GM18858 (cell line): ENCODE measurements around the gene ADRM1.
A peak's percentile ranks its signal among the peaks of the same experiment; 100 is the strongest.

Experiments
- ATAC-seq: cut with Tn5 transposase; IDR thresholded peaks from one replicate; pipeline ENCODE4 v1.9.1; 2021; ENCODE audit not compliant: unreplicated experiment

The ADRM1 gene

DNA sequence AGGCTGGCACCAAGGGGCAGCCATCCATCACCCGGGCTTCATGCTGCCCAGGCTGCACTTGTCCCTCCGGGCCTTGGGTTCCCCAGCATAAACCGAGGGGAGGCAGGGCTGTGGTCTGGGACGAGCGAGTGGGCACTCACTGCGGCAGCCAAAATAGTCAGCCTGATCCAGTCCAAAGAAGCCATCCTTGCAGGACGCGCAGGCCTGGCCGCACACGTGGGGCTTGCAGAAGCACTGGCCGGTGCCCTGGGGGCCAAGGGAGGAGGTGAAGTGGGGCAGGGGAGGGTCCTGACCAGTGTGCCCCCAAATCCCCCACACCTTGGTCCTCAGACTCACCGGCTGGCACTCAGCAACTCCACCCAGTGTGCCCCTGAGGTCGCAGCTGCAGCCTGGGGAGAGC lies 32.1 kb downstream of the ADRM1 start:
- ATAC-seq, result no peak

GRCh38 chr20:62335532-62335931 lies 32.7 kb downstream of the ADRM1 start:
- ATAC-seq, result no peak

DNA sequence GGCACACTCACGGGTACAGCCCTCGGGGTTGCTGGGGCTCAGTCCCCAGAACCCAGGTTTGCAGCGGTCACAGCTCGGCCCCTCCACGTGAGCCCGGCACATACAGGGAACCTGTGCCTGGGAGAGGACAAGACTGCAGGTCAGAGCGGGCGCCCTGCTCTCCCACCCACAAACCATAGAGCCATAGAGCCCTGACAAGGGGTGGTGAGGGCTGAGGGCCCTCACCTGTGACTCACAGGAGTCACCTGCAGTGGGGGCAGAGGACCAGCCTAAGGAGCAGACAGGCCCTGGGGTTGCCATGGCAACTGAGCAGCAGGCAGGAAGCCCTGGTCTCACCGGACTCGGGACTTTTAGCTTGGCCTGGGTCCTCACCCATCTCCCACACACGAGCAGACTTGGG lies 33.5 kb downstream of the ADRM1 start:
- no peak for ATAC-seq

DNA sequence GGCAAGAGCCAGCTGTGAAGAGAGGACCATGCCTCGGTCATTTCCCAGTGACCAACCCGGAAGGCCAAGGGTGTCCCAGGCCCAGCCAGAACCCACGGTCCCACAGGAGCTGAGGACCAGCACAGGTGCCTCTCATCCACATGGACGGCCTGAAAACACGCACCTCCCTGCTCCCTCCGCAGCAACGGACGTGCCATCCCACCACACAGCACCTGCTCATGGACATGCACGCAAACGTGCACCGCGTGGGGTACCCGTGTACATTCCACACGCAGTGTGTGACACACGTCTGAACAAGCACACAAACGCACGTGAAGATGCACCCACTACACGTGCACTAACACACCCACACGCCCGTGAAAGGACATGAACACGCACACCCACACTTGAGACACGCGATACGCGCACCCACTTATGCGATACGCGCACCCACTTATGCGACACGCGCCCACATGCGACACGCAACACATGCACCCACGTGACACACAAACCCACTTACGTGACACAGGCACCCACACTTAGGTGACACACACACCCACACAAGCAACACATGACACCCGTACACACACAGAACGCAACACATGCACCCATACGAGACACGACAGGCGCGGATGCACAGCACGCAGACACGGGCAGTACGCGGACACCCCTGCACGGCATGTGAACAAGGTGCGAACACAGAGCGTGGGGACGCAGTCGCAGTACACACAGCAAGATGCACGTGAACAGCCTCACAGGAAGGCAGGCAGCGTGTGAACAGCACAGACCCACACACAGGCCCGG lies 34.2 kb downstream of the ADRM1 start:
- ATAC-seq, result no peak

GRCh38 chr20:62337558-62338293 lies 34.9 kb downstream of the ADRM1 start:
- no peak for ATAC-seq

DNA sequence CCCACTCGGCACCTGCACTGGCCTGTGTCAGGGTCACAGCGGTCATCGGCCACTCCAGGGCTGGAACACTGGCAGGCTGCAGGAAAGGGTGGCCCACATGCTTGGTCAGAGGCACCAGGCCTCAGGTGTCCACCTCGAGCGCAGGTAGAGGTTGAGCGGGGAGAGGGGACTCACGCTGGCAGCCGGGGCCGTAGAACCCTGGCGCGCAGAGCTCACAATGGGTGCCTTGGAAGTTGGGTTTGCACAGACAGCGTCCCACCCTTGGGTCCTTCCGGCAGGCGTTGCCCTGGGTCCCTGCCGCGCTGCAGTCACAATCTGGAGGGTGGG lies 35.5 kb downstream of the ADRM1 start:
- ATAC-seq, result no peak

- peak; percentile 57 for ATAC-seq
Measured at GRCh38 chr20:62339647-62340062, 36.9 kb downstream of the ADRM1 start.

DNA sequence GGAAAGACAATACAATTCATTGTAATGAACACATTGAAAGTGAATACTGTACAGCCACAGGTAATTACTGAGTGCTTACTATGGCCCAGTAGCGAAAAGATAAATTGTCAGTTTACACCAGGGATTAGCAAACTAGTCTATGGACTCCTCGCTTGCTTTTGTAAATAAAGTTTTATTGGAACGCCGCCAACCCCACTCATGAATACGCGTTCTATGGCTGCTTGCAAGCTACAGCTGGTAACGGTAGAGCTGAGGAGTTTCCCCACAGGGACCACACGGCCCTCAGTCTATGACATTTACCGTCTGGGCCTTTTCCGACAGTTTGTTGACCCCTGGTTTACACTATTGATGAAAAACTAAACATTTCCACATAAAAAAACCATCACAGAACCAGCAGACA lies 40.1 kb downstream of the ADRM1 start:
- no peak for ATAC-seq

DNA sequence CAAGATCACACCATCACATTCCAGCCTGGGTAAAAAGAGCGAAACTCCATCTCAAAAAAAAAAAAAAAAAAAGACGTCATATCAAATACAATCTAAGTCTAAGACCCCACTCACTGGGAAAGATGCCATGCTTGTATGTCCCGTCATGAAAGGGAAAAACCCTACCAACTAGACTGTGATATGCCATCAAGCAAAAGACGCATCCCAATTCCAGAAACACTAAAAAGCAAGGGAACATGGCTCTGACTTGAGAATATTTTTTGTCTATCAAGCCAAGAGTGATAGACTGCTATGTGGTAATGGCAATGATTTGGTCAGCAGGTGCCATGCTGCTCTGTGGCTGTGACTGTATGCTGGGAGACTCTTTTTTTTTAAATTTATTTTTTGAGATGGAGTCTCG lies 41.3 kb downstream of the ADRM1 start:
- no peak for ATAC-seq

- ATAC-seq, result no peak
Measured at GRCh38 chr20:62344782-62345181, 42.0 kb downstream of the ADRM1 start.

DNA sequence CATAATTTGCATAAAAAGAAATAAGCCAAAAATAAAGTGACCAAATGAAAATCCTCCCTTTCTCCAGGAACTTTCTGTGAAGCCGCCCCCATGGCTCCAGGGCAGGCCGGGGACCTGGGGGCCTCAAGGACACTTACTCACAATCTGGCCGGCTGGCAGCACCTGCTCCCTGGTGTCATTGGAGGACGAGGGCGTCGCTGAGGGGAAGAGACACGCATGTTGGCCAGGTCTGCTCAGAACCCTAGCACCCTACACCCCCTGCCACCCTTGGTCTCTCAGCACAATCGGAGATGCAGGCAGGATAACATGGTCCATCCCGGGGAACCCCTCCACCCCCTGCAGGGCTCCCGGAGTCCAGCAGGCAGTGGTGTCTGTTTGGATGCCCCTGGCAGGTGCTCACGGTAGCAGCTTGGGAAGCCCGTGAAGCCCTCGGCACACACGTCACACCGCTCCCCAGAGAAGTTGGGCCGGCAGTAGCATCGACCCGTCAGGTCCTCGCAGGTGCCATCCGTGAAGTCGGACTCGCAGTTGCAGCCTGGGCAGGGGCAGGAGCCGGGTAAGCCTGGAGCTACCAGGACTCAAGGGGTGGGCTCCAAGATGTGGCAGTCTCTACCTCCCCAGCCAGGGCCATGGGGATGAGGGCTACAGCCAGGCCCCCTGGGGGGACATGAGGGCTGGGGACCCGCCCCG lies 43.0 kb downstream of the ADRM1 start:
- no peak for ATAC-seq

DNA sequence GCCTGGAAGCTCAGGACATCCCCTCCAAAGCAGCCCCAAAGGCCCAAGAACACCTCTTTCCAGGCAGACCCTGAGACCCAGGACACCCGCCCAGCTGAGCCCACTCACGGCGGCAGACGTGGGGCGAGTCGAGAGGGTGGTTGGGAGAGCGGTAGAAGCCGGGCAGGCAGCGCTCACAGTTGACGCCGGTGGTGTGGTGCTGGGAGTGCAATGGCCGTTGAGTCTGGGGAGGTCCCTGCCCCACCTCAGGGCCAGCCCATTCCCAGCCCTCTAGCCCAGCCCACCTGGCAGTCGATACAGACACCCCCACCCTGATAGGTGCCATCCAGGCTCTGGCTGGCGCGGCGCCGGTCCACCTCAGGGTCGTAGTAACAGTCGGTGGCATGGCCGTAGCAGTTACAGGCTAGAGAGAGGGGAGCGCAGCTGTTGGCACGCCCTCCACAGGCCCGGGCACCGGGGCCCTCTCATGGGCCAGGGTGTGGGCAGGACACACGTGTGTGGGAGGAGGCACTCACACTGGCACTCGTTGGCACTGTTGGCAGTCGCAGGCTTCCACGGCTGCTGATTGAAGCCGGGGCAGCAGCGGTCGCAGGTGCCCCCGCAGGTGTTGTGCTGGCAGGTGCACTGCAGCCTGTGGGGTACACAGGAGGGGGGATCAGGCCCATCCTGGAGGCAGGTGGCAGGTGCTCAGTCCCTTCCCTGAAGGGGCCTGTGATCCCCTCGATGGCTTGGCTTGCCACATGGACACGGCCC lies 43.8 kb downstream of the ADRM1 start:
- ATAC-seq, result no peak

- ATAC-seq, result no peak
Measured at GRCh38 chr20:62347151-62347404, 44.3 kb downstream of the ADRM1 start.

GRCh38 chr20:62347445-62347844 lies 44.6 kb downstream of the ADRM1 start:
- no peak for ATAC-seq

- no peak for ATAC-seq
Measured at GRCh38 chr20:62348604-62349003, 45.8 kb downstream of the ADRM1 start.

GRCh38 chr20:62349556-62350097 lies 46.8 kb downstream of the ADRM1 start:
- ATAC-seq, result no peak

DNA sequence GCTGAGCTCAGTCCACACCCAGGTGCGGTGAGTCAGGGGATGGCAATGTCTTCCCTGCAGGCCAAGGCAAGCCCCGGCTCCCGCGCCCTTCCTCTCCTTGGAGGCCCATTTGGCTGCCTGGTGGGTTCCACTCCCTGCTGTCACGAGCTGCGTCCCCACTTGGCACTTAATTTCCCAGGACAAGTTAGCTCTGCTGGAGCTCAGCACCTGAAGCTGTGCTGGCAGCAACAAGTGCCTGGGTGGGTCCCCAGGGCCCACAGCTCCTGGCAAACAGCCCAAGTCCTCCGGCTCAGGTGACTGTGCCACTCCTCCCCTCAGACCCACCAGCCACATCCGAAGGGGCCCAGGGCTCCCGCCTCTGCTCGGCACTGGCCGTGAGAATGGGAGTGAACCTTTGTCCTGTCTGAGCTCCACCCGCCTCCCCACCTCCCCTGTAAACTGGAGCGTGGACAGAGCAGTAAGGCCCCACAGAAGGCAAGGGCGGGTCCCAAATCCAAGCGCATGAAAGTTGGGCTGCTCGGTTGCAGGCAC lies 47.4 kb downstream of the ADRM1 start:
- no peak for ATAC-seq

DNA sequence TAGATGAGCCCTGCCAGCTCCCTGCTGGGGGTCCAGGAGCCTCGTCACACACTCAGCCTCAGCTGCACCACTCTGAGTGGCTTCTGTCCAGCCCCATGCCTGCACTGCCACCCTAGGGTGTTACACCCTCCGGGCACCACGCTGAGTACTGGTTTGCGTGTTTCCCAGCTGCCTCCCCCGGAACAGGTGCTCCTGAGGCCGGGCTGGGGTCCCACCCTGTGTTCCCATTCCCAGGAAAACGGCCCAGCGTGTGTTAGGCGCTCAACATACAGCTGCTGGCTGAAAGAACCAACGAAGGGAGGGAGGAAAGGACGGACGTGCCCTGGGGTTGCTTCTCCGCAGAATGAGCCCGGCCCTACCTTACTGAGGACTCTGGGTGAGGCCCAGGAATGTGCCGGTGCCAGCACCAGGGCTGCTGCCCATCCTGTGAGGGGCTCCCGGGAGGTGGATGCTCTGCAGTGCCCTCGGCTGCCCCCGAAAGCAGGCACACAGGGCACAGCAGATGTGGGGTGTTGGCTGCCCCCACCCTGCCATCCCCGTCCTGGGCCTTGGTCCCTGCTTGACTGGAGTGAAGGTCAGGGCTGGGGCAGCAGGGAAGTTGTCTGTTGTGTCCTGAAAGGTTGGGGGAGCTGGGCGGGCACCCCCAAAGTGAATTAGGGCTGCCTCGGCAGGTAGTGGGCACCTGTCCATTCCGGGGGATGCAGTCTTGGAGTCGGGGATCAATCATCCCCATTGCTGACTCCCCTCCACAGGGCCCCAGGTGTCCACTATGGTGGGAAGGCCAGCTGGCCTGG lies 48.0 kb downstream of the ADRM1 start:
- ATAC-seq, result no peak

DNA sequence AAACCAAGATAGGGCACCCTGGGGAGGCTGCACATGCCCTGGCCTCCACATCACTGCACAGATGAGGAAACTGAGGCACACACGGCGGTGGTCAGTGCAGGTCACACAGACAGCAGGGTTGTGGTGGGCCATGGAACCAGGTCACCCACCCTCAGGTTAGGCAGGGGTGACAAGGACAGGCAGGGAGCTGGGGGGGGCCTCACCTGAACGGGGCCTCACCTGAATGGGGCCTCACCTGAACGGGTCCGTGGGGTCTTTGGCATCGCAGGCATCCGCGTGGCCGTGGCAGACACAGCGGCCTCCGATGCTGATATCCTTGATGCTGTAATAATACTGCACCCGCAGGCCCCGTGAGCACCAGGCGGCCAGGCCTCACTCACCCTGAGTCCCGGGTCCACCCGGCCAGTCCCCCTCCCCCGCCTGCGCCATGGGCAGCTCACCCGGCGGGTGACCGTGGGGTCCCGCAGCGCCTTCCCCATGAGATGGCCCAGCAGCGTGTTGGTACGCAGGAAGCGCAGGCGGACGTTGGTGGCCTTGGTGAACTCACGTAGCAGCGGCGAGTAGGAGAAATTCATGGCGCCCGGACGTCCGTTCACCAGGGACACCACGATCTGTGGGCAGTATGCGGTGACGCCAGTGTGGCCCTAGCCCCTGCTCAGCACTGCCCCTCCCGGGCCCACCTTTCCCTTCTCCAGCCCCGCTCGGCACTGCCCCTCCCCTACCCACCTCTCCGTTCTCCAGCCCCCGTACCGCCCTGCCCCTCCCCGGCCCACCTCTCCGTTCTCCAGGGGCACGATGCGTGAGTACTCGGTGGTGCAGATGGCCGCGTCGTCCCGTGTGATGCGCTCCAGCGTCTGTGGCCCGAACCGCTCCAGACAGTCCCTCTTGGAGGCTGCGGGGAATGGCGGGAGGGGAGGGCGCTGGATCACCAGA lies 48.9 kb downstream of the ADRM1 start:
- no peak for ATAC-seq
